ENCODE results near the gene CABP5. TPM values are rescaled to one million over a fixed set of nuclear protein-coding genes. Genes with fewer than 3 reads are reported as not detected.
"Not testable (repeated sequence)": the region's sequence is repeated elsewhere in the genome, so short reads cannot be mapped to it uniquely, and the experiment has no call there.

The CABP5 gene
- not detected in 2 replicates for total RNA-seq

- DNase-seq (ENCODE audit: low read depth in 2 of 2), result no peak
Measured at GRCh38 chr19:48043675-48044258, at the start of gene CABP5. Gene CABP5 (minus strand): TSS chr19:48044079. CDS start chr19:48043922, 157 bp downstream.

GRCh38 chr19:48091111-48091718, 47.3 kb upstream of the CABP5 start:
- not testable (repeated sequence) for DNase-seq (ENCODE audit: low read depth in 2 of 2)

DNA sequence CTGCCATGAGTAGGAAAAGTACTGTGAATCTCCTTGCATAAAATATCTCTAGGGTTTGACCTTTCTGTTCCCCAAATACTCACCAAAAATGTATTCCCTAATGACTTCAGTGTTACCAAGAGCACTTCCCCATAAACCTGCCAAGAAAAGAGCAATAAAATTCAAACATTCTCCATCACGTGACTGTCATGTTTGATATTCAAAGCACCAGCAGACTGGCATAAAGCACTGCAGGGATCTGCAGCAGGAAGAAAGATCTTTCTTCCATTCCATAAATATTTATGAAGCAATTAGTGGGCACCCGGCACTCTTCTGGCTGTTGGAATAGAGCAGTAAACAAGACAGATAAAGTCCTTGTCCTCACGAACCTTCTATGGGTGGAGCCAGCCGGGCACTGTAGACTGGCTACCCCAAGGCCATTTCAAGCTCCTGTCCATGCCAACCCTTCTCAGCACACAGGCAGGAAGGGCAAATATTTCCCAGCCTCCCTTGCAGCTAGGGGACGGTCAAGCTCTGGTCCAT, 46.5 kb upstream of the CABP5 start:
- DNase-seq (ENCODE audit: low read depth in 2 of 2), result no peak

- not testable (repeated sequence) for DNase-seq (ENCODE audit: low read depth in 2 of 2)
Measured at GRCh38 chr19:48088991-48089390, 45.1 kb upstream of the CABP5 start.

DNA sequence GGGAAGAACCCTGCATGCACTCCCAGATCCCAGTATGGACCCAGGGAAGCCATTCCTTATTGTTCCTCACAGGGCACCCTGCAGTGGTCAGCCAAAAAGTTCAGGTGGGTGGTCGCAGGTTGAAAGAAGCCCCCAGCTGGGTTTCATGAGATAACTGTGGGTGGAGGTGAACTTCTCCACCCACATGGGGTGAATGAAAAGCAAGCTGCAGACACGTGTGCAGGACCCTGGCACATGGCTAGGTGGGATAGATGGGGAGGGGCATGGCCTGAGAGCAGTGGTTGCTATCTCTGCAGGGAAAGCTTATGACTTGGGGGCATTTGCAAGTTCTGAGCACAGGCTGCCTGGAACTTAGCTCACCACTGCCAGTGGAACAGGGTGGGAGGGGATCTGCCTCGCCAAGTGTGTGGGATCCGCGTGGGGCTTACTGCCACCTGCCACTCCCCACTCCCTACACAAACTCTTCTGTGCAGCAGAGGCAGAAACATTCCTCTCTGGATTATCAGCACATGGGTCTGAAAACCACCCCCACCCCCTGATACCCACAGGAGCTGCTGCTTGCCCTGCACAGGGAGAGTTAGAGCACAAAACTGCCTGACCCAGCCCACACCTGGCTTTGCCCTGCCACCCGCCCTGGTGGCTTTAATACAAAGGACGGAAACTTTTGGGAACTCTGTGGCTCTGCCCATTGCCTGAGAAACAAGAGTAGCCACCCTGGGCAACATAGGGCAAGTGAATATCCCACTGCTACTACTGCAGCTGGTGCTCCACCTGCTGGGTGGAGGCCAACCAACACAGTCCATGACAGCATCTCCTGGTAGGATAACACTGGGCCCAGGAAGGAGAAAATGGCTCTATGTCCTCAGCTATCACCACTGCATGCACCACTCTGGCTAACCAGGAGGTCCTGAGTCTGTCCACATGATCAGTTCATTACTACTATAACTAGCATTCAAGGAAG, 42.3 kb upstream of the CABP5 start:
- DNase-seq (ENCODE audit: low read depth in 2 of 2), result no peak

- no peak for DNase-seq (ENCODE audit: low read depth in 2 of 2)
Measured at GRCh38 chr19:48085076-48085475, 41.2 kb upstream of the CABP5 start.

DNA sequence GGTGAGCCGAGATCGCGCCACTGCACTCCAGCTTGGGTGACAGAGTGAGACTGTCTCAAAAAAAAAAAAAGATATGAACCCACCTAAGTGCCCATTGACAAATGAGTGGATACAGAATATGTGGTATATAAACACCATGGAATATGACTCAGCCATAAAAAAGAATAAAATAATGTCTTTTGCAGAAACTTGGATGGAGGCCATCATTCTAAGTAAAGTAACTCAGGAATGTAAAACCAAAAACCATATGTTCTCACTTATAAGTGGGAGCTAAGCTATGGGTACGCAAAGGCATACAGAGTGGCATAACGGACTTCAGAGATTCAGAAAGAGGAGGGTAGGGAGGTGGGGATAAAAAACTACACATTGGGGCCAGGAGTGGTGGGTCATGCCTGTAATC, 37.2 kb upstream of the CABP5 start:
- DNase-seq (ENCODE audit: low read depth in 2 of 2), result no peak

DNA sequence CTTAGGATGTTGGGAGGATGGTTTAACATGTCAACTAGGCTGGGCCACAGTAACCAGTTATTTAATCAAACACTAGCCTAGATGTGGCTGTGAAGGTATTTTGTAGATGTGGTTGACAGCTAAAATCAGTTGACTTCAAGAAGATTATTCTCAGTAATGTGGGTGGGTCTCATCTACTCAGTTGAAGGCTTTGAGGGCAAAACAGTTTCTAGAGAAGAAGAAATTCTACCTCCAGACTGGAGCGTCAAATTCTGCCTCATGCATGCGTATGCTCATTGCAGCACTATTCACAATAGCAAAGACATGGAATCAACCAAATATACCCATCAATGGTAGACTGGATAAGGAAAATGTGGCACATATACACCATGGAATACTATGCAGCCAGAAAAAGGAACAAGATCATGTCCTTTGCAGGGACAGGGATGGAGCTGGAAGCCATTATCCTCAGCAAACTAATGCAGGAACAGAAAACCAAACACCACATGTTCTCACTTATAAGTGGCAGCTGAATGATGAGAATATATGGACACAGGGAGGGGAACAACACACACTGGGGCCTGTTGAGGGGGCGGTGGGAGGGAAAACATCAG, 26.4 kb upstream of the CABP5 start:
- DNase-seq (ENCODE audit: low read depth in 2 of 2), result not testable (repeated sequence)

DNA sequence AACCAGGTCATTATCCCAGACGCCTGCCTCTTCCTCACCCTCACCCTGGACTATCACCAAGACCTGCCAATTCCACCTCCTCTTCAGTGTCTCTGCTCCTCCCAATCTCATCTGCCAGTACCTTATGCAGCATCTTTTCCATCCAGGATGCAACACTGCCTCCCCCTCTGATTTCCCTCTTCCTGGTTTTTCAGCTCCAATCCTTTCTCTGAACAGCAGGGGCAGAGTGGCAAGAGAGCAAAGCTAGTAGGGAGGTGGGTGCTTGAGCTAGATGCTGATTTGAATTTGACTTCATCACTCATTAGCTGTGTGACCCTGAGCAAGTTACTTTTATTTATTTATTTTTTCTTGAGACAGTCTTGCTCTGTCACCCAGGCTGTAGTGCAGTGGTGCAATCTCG, 25.6 kb upstream of the CABP5 start:
- no peak for DNase-seq (ENCODE audit: low read depth in 2 of 2)

- DNase-seq (ENCODE audit: low read depth in 2 of 2), result no peak
Measured at GRCh38 chr19:48064509-48064908, 20.6 kb upstream of the CABP5 start.

DNA sequence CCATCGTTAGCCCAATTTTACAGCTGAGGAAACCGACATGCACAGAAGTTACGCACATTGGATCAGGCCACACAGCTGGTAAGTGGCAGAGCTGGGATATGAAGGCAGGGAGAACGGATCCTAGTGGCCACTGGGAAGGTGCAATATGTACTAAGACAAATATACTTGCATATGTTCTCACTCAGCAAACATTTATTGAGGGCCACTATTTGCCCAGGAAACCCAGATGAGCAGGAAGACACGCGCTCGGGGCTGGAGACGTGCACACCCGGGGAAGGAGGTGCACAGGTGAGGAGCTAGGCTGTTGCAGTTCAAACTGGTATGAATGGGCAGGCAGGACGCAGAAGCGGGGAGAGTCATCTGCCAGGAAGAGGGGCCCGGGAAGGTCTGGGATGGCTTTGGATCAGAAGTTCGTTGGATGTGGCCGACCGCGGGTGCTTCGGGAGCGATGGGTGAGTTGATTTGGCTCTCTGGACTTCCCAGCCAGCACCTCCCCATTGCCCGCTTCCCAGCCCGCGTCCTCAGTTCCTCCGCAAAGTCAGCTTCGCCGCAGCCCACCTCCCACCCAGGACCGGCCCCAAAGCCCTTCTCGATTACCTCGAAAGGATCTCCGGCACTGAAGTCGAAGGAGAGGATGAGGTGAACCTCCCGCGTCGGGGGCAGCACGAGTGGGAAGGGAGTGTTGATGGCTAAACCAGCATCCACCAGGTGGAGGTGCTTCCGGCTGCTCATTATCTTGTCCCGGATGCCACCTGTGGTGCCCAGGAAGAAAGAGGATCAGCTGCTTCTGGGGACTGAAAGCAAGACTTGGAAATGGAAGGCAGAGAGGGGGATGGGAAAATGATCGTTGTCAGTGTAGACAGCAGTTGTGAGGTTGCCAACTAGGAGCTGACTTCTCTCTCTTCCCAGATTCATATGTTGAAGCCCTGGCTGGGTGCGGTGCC, 17.8 kb upstream of the CABP5 start:
- DNase-seq (ENCODE audit: low read depth in 2 of 2), result no peak

DNA sequence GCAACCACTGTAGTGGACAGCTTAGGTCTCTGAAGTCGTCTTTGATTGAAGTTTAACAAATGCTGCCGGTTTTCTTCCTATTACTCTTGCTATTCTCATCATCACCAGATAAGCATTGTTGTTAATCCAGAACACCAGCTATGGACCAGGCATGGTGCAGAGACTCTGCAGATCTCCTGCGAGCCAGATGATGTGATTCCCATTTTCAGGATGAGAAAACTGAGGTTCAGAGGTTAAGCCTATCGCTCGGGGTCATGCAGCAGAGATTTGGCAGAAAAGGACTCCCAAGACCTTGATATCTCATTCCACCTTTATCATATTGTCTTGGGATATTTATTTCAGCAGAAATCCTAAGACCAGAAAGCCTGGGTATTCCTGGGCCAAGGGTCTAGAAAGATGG, 16.5 kb upstream of the CABP5 start:
- no peak for DNase-seq (ENCODE audit: low read depth in 2 of 2)

DNA sequence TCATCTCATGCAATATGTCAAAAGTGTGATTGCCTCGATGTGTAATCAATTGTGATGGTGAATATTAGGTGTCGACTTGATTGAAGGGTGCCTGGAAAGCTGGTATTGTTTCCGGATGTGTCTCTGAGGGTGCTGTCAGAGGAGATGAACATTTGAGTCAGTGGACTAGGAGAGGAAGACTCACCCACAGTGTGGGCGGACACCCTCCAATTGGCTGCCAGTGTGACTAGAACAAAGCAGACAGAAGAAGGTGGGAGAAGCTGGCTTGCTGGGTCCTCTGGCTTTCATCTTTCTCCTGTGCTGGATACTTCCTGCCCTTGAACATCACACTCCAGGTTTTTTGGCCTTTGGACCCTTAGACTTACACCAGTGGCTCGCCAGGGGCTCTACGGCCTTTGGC, 15.5 kb upstream of the CABP5 start:
- no peak for DNase-seq (ENCODE audit: low read depth in 2 of 2)

GRCh38 chr19:48053856-48054255, 10.0 kb upstream of the CABP5 start:
- no peak for DNase-seq (ENCODE audit: low read depth in 2 of 2)

DNA sequence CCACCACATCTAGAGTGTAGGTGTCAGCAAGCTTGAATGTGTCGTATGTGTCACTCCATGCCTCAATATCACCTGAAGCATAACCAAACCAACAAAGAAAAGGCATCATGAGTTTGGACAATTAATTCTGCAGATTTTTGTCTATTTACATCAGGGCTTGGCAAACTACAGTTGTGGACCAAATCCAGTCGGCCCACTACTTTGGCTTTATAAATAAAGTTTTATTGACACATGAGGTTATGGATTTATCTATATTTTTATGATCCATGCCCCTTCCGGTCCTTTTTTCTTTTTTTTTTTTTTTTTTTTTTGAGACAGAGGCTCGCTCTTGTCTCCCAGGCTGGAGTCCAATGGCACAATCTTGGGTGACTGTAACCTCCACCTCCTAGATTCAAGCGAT, 9.2 kb upstream of the CABP5 start:
- no peak for DNase-seq (ENCODE audit: low read depth in 2 of 2)

GRCh38 chr19:48051335-48052033, 7.6 kb upstream of the CABP5 start:
- no peak for DNase-seq (ENCODE audit: low read depth in 2 of 2)

GRCh38 chr19:48044561-48044960, 682 bp upstream of the CABP5 start:
- no peak for DNase-seq (ENCODE audit: low read depth in 2 of 2)

DNA sequence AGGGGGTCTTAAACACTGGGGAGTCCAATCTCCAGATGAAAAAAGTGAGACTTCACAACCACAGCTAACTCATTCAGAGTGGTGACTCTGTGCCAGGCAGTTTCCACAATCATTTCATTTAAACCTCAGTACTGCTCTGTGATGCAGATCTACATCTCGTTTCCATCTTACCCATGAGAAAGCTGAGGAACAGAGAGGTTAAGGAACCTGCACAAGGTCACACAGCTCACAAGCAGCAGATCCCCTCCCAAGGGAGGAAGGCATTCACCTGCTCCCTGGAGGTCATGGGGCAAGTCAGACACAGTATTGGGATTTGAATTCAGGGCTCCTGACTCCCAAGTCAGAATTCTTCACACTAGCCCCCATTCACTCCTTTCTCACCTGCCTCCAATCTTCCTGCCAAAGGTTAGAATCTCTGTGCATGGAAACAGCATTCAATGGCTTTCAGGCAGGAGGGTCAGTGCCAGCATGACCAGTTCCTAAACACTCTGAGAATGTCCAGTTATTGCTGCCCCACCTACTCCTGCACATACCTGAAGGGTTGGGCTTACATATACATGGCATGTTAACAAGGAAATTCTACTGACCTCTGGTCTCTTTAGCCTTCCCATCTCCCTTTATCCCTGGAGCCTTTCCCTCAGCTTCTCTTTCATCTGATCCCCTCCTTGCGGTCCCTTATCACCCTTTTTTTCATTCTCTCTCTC, 1.9 kb downstream of the CABP5 start:
- no peak for DNase-seq (ENCODE audit: low read depth in 2 of 2)

DNA sequence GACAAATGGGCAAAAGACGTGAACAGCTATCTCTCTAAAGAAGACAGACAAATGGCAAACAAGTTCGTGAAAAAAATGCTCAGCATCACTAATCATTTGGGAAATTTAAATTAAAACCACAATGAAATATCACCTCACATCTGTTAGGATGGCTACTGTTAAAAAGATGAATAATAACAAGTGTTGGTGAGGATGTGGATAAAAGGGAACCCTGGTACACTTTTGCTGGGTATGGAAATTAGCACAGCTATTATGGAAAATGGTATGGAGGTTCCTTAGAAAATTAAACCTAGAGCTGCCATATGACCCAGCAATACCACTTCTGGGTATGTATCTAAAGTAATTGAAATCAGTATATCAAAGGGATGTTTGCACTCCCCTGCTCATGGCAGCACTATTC, 7.1 kb downstream of the CABP5 start:
- DNase-seq (ENCODE audit: low read depth in 2 of 2), result no peak
